Fibroblast of skin of left quadriceps (primary cell): ENCODE measurements around the gene EPB41L2.

Experiments
- DNase-seq, 2 experiments: peaks; one replicate each; pipeline ENCODE4 v3.0.0-alpha.2; 2013; ENCODE audit warnings: low read depth in 2 of 2

Gene EPB41L2

DNA sequence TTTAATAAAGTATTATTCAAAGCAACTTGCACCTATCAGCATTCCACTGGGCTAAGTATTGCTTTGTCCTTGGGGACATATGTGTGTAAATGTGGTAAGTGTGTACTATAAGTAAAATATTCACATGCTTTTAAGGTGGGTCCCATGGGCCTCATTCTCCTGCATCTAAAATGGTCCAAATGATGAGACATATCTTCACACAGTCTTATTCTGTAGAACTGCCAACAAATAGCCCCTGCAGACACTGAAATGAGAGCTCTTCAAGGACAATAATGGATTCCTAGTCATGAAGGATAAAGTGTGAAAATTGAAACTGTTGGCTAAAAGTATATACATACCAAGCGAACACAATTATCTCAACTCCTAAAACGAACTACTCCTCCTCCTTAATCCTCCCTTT lies 154.1 kb downstream of the EPB41L2 start:
- no peak for DNase-seq

DNA sequence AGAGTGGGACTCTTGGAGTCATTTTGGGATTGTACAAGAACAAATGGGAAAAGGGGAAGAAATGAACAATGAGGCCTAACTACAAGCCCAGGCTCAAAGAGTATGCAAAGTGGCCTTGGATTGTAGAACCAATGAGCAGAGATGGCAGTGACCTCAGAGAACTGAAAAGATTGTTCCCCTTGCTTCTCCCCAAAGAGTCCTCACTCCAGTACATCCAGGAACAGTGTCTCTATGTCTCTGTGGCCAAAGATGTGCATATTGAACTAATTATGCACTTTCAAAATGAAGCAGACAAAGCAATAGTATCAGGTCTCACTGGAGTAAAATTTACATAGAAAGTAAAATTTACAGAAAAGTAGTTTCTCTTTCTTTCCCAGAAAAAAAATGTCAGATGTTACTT lies 154.9 kb downstream of the EPB41L2 start:
- DNase-seq, result no peak

DNA sequence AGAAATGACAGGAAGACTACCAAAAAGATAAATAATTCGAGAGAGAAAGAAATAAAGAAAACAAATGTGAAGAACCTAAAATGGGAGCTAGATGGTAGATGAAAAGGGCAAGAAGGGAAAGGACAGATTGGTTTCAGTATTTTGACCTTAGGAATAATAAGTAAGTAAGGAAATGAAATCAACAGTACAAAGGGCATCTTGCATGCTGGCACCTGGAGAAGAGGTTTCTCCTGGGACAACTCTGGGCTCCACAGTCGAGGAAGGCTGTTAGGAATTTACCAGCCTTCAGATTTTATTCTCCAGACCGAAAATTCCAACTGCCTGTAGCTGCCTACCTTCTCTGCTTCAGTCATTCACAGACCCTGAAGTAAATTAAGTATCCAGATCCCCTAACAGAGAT lies 155.4 kb downstream of the EPB41L2 start:
- no peak for DNase-seq

DNA sequence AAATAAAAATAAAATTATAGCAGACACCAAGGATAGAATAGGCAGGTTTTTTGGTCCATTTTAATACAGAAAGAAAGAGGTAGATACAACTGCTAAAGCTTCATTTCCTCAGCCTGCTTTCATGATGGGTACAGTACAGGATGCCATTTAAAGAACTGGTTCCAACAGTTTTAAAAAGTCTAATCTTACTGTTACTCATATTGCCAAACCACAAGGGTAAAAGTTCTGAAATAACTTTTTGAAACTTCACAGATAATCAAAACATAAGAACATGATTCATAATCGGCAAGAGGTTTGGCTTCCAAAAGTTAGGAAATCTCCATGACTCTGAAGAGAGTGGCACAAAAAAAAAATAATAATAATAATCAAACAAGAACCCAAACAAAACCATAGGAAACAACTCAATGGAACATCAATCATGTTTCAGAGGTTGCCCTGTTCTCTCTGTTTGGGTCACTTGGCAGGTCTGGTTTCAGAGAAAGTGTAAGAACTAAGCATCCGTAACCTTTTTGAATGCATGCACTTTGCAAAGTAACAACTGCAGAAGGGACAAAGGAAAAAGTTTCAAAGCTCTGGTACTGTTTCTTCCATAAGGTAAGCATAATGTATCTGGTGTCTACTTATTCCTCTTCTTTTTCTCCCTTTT lies 156.2 kb downstream of the EPB41L2 start:
- DNase-seq, result peak in 1 of 2 experiments; percentile 21

DNA sequence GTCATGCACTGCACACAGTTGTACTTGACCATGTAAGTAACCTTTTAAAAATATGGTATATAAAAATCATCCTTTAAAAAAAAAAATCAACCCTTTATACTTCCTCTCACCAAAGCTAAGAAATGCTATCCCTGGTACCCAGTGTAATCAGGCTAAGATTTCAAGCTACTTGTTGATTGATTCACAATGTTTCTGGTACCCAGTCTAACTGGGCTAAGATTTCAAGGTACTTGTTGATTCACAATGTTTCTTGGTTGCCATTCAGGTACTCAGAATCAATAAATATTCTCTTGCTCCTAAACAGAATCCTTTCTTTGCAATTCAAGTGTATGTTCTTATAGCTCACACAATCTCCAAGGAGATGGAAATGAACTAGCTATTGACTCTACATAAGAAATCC lies 159.4 kb downstream of the EPB41L2 start:
- DNase-seq, result no peak

DNA sequence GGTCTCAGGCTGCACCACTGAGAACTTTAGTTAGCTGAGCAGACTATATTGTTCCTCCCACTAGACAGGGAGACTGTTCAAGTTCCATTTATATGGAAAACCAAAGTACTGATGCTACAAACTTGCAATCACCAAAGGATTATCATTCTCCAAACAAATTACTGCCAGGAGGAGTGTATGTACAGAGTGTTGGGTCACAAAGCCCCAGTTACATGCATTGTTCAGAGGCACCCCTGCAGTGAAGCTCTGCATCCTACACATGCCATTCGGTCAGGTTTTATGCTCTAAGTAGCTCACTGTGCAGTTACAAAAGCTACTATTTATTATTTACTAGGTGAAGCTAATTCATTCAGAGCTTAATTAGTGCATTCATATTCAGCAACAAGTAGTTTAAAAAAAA lies 160.0 kb downstream of the EPB41L2 start:
- no peak for DNase-seq

DNA sequence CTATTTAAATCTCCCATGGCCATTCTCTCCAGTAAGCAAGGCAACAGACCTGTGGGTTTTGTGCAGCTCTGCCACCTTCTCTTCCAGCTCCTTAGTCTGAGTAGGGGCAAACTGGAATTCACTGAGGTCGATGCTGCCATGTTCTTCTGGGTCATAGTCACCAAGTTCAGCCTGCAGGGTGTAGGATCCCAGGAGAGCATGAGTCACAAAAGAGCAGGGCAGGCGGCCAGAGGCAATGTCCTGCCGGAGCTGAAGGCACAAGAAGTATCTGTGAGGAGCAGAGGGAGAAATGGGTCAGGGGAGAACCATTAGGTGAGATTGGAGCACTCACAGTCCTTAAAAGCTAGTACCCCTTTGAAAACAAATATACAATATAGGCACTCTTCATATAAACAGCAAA lies 162.1 kb downstream of the EPB41L2 start:
- no peak for DNase-seq

DNA sequence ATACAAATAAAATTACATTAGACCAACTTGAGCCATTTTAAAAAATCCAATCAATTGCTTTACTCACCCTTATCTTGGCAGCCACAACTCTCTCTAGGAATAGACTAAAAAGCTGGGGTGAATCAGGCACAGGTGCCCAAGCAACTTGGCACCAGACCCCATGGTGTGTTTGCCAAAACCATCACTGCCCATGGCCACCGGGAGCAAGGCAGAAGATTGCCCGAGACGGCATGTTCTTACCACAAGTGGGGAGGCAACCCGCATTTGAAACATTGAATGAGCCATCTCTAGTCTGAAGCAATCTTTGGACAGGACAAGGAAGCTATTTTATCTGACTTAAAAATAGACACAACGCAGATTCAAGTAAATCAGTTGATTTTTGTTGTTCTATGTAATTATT lies 166.8 kb downstream of the EPB41L2 start:
- DNase-seq, result no peak

DNA sequence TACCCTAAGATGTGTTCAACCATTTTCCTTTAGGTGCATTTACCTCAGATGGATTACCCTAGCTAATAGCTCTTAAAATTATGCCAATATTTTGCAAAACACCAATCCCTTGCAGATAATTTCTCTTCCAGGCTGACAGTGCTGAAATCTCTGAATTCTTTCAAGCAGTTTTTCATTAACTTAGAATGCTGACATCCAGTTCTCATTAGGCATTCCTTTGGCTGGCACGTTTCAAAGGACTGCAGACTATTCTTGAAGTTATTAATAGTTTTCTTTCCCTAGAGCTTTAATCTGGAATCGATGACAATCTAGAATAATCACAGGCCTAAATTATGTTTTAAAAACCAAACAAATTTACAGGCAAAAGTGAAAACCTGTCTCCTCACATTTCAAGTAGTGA lies 167.5 kb downstream of the EPB41L2 start:
- no peak for DNase-seq

DNA sequence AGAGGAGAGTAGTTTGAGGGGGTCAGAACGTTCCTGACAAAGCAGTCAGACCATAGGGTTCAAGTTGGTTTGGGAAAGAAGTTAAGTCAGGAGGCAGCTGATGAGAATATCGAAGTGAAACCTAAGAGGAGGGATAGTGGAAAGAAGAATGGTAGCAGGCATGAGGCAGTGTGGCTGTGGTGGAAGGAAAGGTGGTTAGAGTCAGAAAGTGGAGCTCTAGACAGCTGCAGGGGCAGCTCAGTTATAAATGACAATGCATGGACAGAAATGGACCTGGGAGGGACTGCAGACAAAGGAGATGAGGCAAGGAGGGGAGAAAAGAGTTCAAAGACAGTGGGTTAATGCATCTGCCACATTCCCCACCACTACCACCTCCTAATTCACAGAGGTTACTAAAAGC lies 169.3 kb downstream of the EPB41L2 start:
- DNase-seq, result no peak

DNA sequence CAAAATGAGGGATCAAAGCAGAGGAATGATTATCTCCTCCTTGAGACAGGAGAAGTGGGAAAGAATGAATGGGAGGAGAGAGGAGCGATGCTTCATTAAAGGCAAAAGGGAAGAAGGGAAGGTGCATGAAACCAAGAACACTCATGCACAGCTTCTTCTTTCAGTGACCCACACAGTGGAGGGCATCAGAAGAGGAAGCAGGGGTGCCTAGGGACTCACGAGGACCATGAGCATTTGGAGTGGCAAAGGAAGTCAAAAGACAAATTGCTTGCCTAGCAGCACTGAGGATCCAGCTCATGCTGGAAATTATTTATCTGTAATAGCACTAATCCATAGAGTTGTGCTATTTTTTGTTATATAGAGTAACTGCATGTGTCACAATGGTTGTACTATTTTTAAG lies 169.8 kb downstream of the EPB41L2 start:
- DNase-seq, result no peak

DNA sequence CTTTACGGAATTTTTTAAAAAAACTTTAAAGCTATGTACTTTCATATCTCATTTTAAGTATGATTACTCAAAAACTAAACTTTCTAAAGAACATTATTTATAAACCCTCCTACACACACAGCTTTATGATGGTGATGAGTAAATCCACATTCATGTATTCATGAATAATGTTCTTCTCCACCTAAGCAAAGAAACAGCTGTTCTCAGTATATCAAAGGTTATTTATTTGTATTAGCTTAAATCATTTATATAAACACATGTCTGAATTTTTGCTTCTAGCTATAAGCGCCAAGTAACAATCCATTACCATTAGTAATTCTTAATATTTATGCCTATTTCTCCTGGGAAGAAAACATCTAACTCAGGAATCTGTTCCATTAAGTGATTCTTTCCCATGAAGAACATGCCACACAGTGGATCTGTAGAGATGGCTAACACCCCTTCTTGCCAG lies 172.5 kb downstream of the EPB41L2 start:
- peak; percentile 64 to 75 for DNase-seq

DNA sequence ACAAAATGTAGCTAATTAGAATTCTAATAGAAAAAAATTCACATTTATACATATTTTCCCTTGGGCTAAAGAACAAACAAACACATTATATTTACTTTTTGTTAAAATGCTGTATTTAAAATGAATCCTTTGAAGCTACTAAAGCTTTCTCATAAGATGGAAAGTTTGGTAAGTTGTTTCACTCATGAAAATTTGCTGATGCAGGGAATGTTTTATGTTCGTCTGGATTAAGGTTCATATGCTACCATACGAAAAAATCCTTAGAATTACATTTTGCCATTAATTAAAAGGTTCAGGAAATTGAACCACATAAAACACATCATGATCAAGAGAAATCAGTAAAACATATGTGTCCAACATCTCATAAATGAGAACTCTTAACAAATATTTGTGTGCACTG lies 173.6 kb downstream of the EPB41L2 start:
- no peak for DNase-seq

DNA sequence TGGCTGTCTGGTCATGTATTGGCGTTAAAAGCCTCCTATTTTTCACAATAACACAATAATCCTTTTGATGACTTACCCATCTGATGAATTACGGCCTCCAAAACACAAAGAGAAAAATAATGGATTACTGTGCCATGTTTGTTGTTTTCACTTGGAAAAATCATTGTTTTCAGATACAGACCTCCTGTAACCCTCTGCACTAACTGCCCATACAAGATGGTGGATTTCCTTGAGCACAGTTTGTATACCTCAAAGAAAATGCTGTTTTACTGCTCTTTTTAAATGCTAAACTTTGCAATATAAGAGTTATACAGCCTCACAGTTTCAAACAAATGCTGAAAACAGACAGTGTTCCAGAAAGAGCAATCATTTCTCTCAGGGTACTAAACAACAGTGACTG lies 174.8 kb downstream of the EPB41L2 start:
- no peak for DNase-seq

DNA sequence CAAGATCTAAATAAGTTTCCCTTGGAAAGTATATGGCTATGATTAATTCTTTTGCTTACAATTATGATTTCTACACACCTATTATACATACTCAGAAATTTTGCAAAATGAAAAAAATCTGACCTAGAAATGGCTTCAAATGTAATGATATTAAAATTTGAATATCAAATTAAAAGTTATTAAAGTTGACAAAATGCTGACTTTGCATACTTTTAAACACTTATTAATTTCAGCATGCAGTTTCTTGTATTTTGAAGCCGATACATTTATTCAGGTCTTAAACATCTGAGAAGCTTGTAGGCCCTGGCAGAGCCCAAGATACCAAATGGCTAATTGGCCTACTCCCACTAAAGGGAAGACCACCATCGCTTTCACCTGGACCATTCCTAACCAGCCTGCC lies 176.1 kb downstream of the EPB41L2 start:
- no peak for DNase-seq

DNA sequence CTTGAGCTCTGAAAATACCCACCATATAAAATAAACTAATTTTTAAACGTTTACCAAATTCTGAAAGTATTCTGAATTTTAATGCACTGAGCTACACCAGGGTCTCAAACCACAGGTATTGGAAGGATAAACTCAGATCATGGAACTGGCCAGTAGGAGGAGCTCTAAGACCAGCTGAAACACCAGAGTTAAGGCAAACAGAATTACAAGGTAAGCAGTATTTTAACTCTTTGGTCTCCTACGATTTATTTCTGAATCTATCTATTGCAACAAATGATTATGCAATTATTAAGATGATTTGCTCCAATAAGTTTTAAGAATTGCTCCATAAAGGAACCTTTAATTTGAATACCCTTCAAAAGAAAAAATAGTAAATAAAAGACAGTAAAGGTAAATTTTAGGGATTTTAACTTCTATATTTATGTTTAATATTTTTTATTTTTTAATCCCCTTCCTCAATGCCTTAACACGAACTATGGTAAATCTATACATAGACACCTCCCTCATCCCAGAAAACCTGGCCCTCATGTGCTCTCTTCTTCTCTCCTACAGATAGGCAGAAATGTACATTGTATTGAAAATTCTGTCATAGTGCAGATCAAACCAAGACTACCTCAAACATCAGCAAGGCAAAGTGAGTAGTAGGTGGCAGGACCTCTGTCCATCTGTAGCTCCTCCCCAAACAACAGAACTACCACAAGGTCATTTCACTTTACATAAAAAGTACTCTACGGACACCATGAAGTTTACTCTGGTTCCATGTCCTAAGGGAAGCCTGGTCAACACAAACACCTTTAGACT lies 177.5 kb downstream of the EPB41L2 start:
- peak; percentile 65 to 69 for DNase-seq

DNA sequence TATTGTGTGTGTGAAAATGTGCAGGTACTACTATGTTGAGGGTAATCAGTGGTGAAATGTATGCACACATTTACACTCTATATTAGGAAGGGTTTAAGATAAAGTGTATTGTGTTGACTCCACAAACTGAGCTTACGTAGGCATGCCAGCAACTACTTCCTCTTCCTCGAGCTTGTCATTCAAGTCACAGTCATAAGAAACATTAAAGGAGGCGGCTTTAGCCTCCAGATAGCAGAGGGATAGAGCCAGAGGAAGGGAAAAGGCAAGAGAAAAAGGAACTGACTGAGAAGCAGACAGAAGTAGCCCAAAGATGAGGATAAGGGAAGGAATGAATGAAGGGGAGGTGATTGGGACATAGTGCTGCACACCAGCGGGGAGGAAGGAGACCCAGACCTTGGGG lies 180.7 kb downstream of the EPB41L2 start:
- no peak for DNase-seq

DNA sequence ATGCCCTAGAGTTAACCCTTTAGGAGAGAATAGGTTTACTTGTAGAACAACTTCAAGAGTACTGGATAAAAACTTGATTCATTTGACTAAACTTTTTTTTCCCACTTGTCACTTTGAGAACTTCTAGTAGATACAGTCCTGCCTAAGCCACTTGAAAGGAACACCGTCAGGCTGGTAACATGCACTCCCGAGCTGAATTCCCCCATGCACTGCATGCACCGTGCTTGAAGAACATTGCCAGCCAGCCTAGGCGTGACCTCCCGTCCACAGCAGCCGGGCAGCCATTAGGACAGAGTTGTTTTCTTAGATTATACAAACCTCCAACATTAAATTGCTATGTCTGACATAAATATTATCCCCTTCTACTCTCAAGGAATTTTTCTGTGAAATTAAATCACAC lies 183.2 kb downstream of the EPB41L2 start:
- no peak for DNase-seq

DNA sequence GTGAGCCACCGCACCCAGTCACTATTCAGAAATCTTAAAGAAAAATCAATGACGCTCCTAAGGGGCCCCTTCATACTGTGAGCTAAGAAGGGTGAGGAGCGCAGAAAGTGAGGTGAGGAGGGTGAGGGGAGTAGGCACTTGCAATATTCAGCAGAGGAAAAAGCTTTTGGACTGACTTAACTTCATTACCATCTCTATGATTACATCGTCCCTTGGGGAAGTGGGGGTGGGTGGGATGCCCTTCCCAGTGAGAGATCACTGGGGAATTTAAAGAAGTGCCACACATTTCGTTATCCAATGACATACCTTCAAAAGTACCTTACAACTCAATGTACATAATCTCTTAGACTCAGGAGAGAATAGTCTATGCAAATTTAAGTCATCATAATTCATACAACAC lies 189.3 kb downstream of the EPB41L2 start:
- DNase-seq, result no peak

DNA sequence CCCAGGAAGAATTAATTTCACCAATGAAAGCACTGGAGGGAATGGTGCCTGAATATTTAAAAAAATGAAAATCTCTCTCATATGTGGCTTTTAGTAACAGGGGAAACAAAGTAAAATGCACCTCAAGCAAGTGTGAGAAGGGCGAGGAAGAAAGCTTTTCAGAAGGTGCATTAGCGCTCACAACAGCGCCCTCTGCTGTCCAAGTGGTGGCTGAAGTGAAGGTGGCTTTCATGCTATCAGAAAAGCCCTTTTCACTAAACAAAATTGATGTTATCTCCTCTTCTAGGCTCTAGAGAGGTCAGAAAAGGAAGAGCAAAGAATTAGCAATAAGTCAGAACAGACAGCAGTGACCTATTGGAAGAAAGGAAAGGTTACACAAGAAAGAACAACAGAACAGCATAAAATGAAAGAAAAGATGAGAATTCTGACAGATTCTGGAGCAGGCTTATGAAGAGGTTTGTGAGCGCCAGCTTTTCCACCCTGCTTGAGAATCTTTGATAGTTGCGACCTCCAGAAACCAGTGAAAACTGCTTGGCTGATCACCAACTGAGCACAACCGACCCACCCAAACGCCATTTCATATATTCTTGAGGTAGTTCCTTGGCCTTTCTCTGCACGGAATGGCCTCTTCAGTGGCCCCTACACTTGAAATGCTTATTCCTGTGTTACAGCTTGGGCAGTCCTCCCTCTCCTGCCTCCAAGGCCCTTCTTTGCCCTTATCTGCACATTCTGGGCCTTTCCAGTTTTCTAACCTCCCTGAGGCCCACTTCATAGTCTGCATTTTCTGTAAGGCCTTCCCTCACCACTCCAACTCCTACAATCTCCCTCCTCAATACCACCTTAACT lies 190.6 kb downstream of the EPB41L2 start:
- DNase-seq, result peak in 1 of 2 experiments; percentile 21

DNA sequence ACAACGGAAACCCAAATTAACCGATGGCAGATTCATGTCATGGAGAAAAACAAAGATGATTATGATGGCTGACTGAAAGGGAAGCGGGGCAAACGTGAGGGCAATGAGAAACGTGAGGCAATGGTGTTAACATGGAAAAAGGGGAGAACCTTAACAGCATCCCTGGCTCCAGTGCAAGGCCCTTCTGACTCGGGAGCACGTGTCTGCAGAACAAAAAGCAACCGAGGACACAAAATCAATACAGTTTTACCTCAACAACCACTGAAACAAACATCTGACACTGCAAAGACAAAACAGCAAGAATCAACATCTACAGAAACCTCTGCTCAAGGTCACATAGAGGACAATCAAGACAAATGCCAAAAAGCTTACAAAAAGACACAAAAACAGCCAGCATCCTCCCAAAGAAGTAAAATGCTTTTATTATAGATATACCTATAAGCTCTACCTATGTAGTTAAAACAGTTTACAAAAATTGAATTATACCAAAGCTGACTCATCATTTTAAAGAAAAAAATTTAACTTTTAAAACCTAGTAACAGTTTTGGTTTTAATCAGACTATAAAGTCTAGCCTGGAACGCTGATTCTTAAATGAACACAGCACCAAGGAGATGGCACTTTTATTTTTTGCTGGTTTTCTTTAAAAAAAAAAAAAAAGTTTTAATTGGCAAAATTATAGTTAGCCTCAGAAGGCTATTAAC lies 192.7 kb downstream of the EPB41L2 start:
- DNase-seq, result no peak

DNA sequence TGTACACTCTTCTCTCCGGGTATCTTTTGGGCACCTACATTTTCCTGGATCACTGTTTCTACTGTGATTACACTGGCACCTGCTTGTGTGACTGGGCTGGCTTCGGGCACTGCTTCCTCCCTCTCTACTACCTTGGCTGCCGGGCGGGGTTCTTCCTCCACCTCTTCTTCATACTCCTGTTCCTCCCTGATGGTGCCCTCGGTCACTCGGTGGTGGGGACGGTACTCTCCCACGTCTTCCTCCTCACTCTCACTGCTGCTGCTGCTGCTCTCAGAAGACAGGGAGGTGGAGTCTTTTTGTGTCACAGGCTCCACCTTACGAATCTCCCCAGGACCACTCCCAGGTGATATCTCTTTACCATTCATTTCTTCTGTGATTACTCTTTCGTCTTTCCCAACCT lies 193.4 kb downstream of the EPB41L2 start:
- DNase-seq, result no peak
